AML-193 (cell line): Measurements from ENCODE around the gene NTN3.

Experiments used
- DNase-seq, 2 experiments: peaks; one replicate each; lab custom pipeline; 2025; lab: John Stamatoyannopoulos, UW

The NTN3 gene

GRCh38 chr16:2514333-2515179 is 43.5 kb downstream of the NTN3 start:
- no peak for DNase-seq

GRCh38 chr16:2515180-2515851 is 44.2 kb downstream of the NTN3 start:
- DNase-seq, result peak; percentile 25 to 41

GRCh38 chr16:2516391-2517240 is 45.5 kb downstream of the NTN3 start:
- DNase-seq, result peak; percentile 82 to 86

- no peak for DNase-seq
Observed at GRCh38 chr16:2517954-2518605, 47.0 kb downstream of the NTN3 start.

DNA sequence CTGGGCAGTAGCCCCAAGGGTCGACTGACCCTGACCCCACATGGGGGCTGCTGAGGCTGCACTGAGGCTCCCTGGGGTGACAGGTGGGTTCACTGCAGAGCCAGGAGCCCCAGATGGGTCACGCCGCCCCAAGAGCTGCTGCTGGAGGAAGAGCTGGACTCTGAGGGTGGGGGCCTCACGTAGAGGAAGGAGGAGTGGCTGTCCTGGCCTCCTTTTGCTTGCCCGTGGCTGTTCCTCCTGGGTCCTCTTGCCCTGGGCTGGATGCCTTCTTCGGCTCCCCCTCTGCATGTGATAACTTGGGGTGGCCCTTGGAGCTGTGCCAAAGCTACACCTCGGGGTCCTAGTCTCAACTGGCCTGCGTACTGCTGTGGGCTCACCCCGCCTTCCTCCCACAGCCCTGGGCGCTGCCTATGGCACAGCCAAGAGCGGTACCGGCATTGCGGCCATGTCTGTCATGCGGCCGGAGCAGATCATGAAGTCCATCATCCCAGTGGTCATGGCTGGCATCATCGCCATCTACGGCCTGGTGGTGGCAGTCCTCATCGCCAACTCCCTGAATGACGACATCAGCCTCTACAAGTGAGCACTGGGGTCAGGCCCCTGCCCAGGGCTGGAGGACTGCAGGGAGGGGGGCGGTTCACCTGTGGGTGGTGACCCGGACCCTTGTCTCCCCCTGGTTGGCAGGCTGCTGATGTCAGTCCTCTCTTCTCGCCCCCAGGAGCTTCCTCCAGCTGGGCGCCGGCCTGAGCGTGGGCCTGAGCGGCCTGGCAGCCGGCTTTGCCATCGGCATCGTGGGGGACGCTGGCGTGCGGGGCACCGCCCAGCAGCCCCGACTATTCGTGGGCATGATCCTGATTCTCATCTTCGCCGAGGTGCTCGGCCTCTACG is 48.0 kb downstream of the NTN3 start:
- DNase-seq, result no peak

GRCh38 chr16:2519711-2520080 is 48.6 kb downstream of the NTN3 start:
- no peak for DNase-seq

DNA sequence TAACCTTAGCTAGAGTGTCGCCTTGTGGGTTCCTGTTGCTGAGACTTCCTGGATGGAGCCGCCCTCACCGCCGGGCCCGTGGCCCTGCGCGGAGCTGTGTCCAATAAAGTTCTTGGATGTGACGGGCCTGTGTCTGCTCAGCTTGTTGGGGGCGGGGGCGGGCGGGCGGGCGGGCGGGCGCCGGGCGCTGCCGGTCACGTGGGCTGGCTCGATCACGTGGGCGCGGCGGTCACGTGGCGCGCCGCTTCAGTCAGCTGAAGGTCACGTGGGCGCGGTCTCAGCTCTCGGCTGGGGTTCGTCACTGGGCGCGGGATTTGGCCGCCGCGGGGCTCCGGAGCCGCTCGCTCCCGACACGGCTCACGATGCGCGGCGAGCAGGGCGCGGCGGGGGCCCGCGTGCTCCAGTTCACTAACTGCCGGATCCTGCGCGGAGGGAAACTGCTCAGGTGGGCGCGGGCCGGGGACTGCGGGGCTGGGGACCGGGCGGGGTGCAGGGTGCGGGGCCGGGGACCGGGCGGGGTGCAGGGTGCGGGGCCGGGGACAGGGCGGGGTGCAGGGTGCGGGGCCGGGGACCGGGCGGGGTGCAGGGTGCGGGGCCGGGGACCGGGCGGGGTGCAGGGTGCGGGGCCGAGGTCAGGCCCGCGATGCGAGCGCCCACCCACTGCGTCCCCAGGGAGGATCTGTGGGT is 49.1 kb downstream of the NTN3 start, which contains the start of gene AMDHD2:
Gene AMDHD2, plus strand, starts transcription at position 275 of the 687 bp plus-strand sequence. Its CDS starts 88 bp downstream, at position 363.
- DNase-seq, result peak; percentile 49 to 58

DNA sequence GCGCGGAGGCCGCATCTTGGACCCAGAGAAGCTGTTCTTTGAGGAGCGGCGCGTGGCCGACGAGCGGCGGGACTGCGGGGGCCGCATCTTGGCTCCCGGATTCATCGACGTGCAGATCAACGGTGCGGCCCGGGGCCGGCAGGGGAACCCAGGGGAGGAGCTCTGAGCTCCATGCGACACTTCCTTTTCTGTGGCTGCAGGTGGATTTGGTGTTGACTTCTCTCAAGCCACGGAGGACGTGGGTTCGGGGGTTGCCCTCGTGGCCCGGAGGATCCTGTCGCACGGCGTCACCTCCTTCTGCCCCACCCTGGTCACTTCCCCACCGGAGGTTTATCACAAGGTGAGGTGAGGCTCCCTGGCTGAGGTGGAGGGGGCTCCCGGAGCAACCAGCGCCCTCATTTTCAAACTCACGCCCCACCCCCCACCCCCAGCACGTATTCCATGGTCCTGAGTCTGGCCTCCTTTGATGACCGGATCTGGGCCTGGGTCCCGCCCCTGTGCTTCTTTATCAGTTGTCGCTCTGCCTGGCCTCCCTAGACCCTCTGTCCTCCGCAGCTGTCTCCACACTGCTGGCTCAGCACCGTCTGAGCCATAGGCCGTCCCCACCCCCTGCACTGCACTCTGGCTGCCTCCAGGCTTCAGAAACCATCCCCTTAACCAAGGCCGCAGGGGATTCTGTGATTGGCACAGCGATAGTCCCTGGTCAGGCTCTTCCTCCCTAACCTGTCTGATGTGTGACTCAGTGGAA is 49.9 kb downstream of the NTN3 start:
- DNase-seq, result no peak
